D721Med (cell line): ENCODE data around the gene FCN2.

ENCODE experiments used
- DNase-seq: peaks from one replicate; pipeline ENCODE4 v3.0.0; 2011; ENCODE audit warnings: low spot score; ENCODE audit not compliant: insufficient read length
- FAIRE-seq: peaks from 2 replicates; lab custom pipeline; 2011; peaks lifted over from hg19 to GRCh38; lab: Jason Lieb, UNC
- TF ChIP-seq, protein P1 (sequence below): IDR thresholded peaks from 2 replicates; pipeline ENCODE4 v1.5.1; 2012; ENCODE audit warnings: mild to moderate bottlenecking, control low read depth; ENCODE audit not compliant: insufficient read depth; ENCODE audit errors: missing control alignments

FCN2 gene

DNA sequence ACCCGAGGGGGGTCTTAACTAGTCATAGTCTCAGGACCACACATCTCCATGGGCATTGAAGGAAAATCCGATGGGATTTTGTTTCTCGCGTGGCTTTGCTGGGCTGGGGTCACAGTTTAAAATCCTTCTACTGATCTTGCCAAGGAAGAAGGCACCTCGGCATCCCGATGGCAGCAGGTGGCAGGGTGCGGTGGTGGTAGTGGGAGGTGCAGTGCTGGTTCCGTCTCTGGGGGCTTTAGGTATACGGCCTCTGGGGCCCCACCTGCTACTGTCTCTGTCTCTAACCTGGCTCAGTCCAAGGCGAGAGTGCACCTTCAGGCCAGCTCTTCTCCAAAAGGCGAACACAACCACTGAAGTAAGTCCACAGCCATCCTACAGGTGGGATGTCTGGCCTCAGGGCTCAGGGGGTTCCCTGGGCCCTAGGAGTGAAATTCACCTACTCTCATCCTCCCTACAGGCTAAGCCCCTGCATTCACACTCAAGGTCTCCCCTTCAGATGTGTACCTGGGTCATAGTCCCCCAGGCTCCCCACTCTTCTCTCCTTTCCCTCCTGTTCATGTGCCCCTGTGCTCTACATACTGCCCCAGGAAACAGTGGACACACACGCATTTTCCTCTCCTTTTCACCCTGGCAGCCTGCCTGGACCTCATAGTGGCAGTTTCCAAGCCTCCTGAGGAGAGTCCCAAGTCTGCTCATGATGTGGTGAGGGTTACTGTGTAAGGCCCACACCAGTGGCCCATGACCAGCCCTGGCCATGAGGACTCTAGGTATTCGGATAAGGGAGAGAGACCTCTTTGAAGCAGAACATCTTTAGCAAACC is 736 bp upstream of the FCN2 start:
- TF ChIP-seq, protein P1, sequence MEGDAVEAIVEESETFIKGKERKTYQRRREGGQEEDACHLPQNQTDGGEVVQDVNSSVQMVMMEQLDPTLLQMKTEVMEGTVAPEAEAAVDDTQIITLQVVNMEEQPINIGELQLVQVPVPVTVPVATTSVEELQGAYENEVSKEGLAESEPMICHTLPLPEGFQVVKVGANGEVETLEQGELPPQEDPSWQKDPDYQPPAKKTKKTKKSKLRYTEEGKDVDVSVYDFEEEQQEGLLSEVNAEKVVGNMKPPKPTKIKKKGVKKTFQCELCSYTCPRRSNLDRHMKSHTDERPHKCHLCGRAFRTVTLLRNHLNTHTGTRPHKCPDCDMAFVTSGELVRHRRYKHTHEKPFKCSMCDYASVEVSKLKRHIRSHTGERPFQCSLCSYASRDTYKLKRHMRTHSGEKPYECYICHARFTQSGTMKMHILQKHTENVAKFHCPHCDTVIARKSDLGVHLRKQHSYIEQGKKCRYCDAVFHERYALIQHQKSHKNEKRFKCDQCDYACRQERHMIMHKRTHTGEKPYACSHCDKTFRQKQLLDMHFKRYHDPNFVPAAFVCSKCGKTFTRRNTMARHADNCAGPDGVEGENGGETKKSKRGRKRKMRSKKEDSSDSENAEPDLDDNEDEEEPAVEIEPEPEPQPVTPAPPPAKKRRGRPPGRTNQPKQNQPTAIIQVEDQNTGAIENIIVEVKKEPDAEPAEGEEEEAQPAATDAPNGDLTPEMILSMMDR: no peak
- FAIRE-seq (no peak), DNase-seq (no peak)

GRCh38 chr9:134881313-134881670 is 682 bp downstream of the FCN2 start:
- TF ChIP-seq, protein P1: no peak
- DNase-seq (no peak), FAIRE-seq (no peak)

DNA sequence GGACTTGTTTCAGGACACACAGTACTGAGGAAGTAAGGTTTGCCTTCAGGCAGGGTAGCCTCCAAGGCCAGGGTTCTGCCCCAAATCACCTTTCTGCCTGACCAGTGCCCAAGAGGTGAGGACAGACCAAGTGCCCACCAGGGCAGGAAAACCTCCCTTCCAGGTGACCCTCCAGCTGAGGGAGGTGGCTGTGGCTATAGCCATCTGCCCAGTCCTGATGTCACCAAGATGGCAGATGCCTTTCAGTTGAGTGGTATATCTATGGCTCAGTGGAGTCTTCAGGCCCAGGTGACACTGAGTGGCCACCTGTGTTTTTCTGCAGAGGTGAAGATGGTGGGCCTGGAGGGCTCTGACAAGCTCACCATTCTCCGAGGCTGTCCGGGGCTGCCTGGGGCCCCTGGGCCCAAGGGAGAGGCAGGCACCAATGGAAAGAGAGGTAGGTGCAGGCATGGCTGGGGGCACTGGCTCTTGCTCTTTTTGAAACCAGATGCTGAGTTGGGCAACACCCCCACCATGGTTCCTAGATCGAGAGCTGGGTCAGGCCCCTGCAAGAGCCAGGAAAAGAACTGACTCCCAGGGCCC is 1.7 kb downstream of the FCN2 start:
- no peak for DNase-seq
- FAIRE-seq: no peak
- TF ChIP-seq, protein P1: no peak

- DNase-seq: no peak
- TF ChIP-seq, protein P1: no peak
Measured at GRCh38 chr9:134883040-134883782, 2.6 kb downstream of the FCN2 start.

DNA sequence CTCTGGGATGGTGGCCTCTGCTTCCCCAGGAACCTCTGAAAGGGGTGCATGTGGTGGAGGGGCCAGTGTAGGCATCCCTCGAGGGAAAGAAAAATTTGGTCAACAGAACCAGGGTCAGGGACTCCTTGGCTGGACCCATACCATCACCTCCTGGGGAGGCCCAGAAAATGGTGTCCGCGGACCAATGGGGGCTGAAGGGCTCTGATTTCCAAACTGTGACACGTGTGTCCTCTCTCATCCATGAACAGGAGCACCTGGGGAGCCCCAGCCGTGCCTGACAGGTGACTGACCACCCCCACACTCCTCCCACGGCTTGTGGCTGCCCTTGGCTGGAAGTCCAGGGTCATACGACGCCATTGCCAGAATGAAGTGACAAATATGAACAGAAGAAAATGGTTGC is 3.9 kb downstream of the FCN2 start:
- DNase-seq: no peak
- FAIRE-seq: no peak
- TF ChIP-seq, protein P1: no peak

More at GRCh38 chr9:134883040-134883782, 2.6 kb downstream of the FCN2 start:
- no peak for FAIRE-seq

DNA sequence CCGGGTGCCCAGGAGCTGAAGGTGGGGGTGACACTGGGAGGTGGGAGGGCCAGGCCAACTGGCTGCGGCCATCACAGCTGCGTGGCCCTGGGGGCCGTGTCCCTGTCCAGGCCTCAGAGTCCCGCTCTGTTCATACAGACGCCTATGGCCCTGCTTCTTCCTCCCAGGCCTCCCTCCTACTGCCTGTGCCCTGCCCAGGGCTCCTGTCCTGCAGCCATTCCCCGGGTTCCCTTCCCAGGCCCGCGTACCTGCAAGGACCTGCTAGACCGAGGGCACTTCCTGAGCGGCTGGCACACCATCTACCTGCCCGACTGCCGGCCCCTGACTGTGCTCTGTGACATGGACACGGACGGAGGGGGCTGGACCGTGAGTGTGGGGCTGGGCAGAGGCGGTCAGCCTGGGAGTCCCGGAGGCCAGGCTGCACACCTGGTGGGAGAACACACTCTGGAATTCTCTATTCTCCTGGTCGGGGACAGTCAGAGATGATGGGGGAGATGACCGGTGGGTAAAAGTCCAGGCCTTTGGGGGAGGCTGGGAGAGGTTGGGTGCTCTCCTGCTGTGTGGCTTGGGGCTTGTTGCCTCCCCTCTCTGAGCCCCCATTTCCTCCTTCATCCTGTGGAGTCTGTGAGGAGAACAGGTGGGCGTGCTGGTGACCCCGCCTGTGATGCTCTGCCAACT is 4.5 kb downstream of the FCN2 start:
- FAIRE-seq (no peak), DNase-seq (no peak)
- TF ChIP-seq, protein P1: no peak
